Fibroblast of villous mesenchyme (primary cell): ENCODE data around the gene AR. TPM values are rescaled to one million over a fixed set of nuclear protein-coding genes. Genes with fewer than 3 reads are reported as not detected.

Experiments used
- DNase-seq: peaks from one replicate; pipeline ENCODE4 v3.0.0-alpha.2; 2010; ENCODE audit warnings: low read depth
- H3K4me3 ChIP-seq: 2 replicates; pipeline ENCODE4 v1.5.1; 2011; ENCODE audit warnings: low read depth, mild to moderate bottlenecking, low read length
- CTCF ChIP-seq: IDR thresholded peaks from 2 replicates; pipeline ENCODE4 v1.5.1; 2012; ENCODE audit warnings: low read depth, mild to moderate bottlenecking, low read length; ENCODE audit not compliant: insufficient read depth
- total RNA-seq: library from RNA; depleted of rRNA; stranded (reverse); fragments of >200 nt; gene quantifications from 2 replicates; pipeline ENCODE4 v1.2.3, GENCODE V29; 2012

The AR gene
- total RNA-seq, 1 donor = 10.8 TPM

DNA sequence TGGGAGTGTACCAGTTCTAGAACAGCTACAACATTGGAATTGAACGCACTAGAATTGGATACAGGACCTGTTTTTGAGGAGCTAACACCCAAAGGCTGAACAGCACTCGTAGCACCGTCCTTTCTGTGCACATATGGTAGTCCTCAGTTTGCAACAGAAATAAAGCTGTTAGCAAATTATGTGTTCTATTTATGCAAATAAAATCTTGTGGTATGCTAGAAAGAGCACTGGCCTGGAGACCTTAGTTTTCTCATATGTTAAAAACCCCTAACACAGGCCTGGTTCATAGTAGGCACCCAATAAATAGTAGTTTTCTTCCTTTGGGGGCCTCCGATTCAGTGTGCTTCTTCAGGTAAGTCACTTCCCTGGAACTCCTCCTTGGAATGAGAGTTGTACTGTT, 140.3 kb downstream of the AR start:
- no peak for DNase-seq
- no peak for TF ChIP-seq CTCF
- H3K4me3 ChIP-seq = no peak overlapping the region

DNA sequence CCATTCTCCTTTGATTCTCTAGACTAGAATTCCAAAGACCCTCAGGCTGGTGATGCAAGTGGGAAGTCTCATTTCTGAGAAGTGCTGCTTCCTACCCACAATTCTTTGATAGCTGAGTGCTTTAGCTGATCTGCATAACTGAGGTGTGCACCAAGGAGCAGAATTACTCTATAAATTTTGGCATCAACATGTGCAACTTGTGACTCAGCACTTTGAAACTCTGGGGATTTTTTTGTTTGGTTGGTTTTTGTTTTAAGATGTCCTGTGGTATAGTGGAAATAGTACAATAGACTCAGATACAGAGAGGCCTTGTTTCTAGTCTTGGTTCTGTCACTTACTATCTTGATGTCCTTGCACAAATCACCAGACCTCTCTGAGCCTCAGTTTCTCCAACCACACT, 148.4 kb downstream of the AR start:
- no peak overlapping the region for H3K4me3 ChIP-seq
- DNase-seq = peak; percentile 34
- no peak for TF ChIP-seq CTCF

DNA sequence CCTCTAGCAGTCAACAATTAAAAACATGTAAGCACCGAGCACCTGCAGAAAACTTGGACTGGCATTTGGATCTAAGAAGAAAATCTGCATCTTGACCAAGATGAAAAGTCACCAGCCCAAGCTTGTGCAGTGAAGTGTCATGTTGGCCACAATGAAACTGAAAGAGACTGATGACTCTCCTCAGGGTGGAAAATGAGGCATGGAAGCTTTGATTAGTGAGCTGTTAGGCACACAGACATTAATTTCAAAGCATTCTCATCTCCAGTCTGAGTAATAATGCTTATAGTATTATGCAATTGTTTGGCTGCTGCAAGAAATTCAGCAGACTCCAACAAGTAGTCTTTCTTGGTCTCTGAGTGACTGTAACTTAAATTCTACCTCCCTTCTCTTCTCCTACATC, 150.1 kb downstream of the AR start:
- peak; percentile 28 for DNase-seq

DNA sequence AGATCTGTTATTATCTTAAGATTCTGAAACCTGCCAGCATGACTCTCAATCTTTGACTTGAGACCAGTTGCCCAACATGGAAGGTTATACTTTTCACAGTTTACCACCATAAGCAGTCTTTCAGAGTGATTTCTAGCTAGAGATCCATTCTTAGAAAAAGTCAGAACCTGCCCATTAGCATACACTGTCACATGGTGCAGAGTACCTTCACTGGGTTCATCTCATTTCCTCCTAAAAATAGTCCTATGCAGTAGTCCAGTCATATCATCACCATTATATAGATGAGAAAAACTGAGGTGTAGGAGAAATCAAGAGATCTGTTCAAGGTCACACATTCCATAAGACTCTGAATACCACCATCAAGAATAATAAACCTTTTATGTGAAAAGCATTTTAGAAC, 153.6 kb downstream of the AR start:
- no peak for DNase-seq
- no peak for TF ChIP-seq CTCF

More for the DNA sequence above, 150.1 kb downstream of the AR start:
- H3K4me3 ChIP-seq = no peak overlapping the region
- no peak for TF ChIP-seq CTCF

DNA sequence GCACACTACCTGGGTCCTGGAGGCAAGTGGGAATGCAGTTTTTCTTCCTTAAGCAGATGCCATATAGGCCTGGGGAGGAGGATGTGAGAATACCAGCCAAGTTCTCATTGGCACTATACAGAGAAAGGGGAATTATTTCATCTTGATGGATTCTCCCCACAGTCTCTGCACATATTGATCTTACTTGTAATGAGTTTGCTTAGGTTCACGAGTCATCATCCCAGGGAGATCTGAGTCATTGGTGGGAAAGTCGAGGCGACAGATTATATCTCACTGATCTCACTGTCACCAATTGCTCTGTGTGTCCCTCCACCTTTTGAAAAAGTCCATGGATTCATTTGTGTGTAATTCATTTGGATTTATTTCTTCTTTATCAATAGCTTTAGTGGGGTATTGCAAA, 156.8 kb downstream of the AR start:
- no peak for TF ChIP-seq CTCF

More for the DNA sequence above, 153.6 kb downstream of the AR start:
- H3K4me3 ChIP-seq = no peak overlapping the region

DNA sequence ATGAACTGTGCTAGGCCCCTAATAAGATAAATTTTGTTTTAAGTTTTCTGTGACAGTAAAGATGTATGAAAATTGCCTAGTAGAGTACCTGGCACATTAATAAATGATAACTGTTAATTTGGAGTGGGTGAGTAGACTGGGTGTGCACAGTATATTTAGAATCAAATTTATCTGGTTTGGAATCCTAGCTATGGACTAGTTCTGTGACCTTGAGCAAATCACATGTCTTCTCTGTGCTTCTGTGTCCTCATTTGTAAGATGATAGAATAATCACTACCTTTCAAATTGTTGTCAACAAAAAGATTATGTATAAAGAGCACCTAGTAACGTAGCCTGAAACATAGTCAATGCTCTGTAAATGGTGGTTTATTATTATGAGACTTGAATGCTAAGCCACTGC, 170.2 kb downstream of the AR start:
- no peak for TF ChIP-seq CTCF
- DNase-seq = no peak
- H3K4me3 ChIP-seq = no peak overlapping the region

More for the DNA sequence above, 156.8 kb downstream of the AR start:
- no peak for DNase-seq
- no peak overlapping the region for H3K4me3 ChIP-seq

GRCh38 chrX:67717571-67717970, 173.8 kb downstream of the AR start:
- TF ChIP-seq CTCF = no peak
- H3K4me3 ChIP-seq = no peak overlapping the region
- no peak for DNase-seq
